ENCODE results near the gene ATP6V1B1. TPM values are rescaled to one million over a fixed set of nuclear protein-coding genes. Genes with fewer than 3 reads are reported as not detected.

The ATP6V1B1 gene
- polyA plus RNA-seq, 3 donors = not detected

- Mint-ChIP-seq H3K27me3 (ENCODE audit: low read depth in 3 of 3) (peaks cover 0 to 2% (median 0%) of the 10 kb centered on the region in 3 donors), H3K4me3 (no peak overlapping the region), H3K36me3 (peaks cover 58 to 67% of the 10 kb centered on the region in 2 donors), H3K27ac (peak overlapping the region in 2 of 7 donors; percentile 34 to 45), H3K4me1 (peaks cover 34% of the 10 kb centered on the region), H3K9me3 (peaks cover 0 to 2% (median 0%) of the 10 kb centered on the region in 7 donors)
- H2AFZ ChIP-seq (ENCODE audit: insufficient read depth, low read depth, low read length, poor library complexity, severe bottlenecking) = no peak overlapping the region
- no peak overlapping the region for H3K9ac ChIP-seq (ENCODE audit: insufficient read depth, low read length, poor library complexity, severe bottlenecking)
- no peak overlapping the region for H3K27ac ChIP-seq (ENCODE audit: low read depth in 1 of 2, low read length in 2 of 2)
- H3K36me3 ChIP-seq (replicated peaks in 1 of 2; ENCODE audit: control insufficient read depth in 1 of 2, insufficient read depth in 2 of 2, low read length in 2 of 2) = peaks cover 56 to 67% of the 10 kb centered on the region in 2 donors
- TF ChIP-seq CTCF (IDR thresholded peaks at IDR 0.05) = no peak
- no peak for DNase-seq
- WGBS (ENCODE audit: insufficient coverage) = 97% methylated on average over 5 of the region's 5 CpGs
- peaks cover 37% of the 10 kb centered on the region for H3K79me2 ChIP-seq (ENCODE audit: insufficient read depth, low read length)
- H3K9me3 ChIP-seq (replicated peaks in 1 of 2; ENCODE audit: control insufficient read depth in 1 of 2, insufficient read depth in 1 of 2, low read length in 2 of 2) = no peaks in the 10 kb centered on the region
- intact Hi-C loops (cut with micrococcal nuclease) = no loop called here
- no peaks in the 10 kb centered on the region for H3K27me3 ChIP-seq (ENCODE audit: control insufficient read depth in 2 of 2, insufficient read depth in 2 of 2, low read length in 2 of 2)
- H3K4me1 ChIP-seq (ENCODE audit: control insufficient read depth in 1 of 2, insufficient read depth in 2 of 2, low read length in 2 of 2) = peaks cover 24 to 30% of the 10 kb centered on the region in 2 donors
- no peak overlapping the region for H3K4me2 ChIP-seq (replicated peaks; ENCODE audit: extremely low read depth, low read length, poor library complexity, severe bottlenecking)
- H3K4me3 ChIP-seq (replicated peaks in 1 of 3; ENCODE audit: low read depth in 2 of 3, low read length in 3 of 3) = no peak overlapping the region
- peaks cover 45% of the 10 kb centered on the region for H4K20me1 ChIP-seq (ENCODE audit: insufficient read depth, low read length)
Observed at GRCh38 chr2:70991142-70991541, 55.4 kb downstream of the ATP6V1B1 start.

DNA sequence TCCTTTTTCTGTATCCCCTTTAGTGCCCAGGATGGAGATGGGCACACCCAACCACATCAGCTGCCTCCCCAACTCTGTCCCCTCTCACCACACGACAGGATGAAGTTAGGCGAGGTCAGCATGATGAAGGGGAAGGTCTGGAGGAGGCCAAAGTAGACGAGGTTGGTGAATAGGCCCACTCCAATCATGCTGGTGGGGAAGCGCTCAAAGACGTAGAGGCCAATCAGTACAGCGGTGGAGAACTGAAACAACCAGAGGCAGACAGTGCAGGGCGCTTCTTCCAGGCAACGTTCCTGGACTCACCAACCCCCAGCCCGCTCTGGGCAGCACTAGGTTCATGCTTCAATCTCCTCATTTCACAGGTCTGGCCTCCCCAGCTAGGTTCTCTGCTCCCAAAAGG is 56.0 kb downstream of the ATP6V1B1 start:
- DNase-seq = no peak
- peaks cover 52 to 61% of the 10 kb centered on the region in 2 donors for H3K36me3 Mint-ChIP-seq
- Histone ChIP-seq H3K9ac (ENCODE audit: insufficient read depth, low read length, poor library complexity, severe bottlenecking) (no peak overlapping the region), H3K4me1 (ENCODE audit: control insufficient read depth in 1 of 2, insufficient read depth in 2 of 2, low read length in 2 of 2) (peaks cover 24 to 30% of the 10 kb centered on the region in 2 donors), H3K36me3 (replicated peaks in 1 of 2; ENCODE audit: control insufficient read depth in 1 of 2, insufficient read depth in 2 of 2, low read length in 2 of 2) (peaks cover 51 to 61% of the 10 kb centered on the region in 2 donors), H3K4me3 (replicated peaks in 1 of 3; ENCODE audit: low read depth in 2 of 3, low read length in 3 of 3) (no peak overlapping the region), H4K20me1 (ENCODE audit: insufficient read depth, low read length) (peaks cover 39% of the 10 kb centered on the region), H2AFZ (ENCODE audit: insufficient read depth, low read depth, low read length, poor library complexity, severe bottlenecking) (no peak overlapping the region), H3K4me2 (replicated peaks; ENCODE audit: extremely low read depth, low read length, poor library complexity, severe bottlenecking) (no peak overlapping the region), H3K27ac (ENCODE audit: low read depth in 1 of 2, low read length in 2 of 2) (no peak overlapping the region), H3K79me2 (ENCODE audit: insufficient read depth, low read length) (peaks cover 37% of the 10 kb centered on the region), H3K9me3 (replicated peaks in 1 of 2; ENCODE audit: control insufficient read depth in 1 of 2, insufficient read depth in 1 of 2, low read length in 2 of 2) (no peaks in the 10 kb centered on the region), H3K27me3 (ENCODE audit: control insufficient read depth in 2 of 2, insufficient read depth in 2 of 2, low read length in 2 of 2) (no peaks in the 10 kb centered on the region)
- 97% methylated on average over 7 of the region's 9 CpGs for WGBS (ENCODE audit: insufficient coverage)
- peaks cover 0 to 2% (median 0%) of the 10 kb centered on the region in 3 donors for H3K27me3 Mint-ChIP-seq (ENCODE audit: low read depth in 3 of 3)
- H3K4me3 Mint-ChIP-seq = no peak overlapping the region
- no peak for TF ChIP-seq CTCF (IDR thresholded peaks at IDR 0.05)
- H3K4me1 Mint-ChIP-seq = peaks cover 29% of the 10 kb centered on the region
- intact Hi-C loops (cut with micrococcal nuclease) = no loop called here
- H3K9me3 Mint-ChIP-seq = no peaks in the 10 kb centered on the region
- H3K27ac Mint-ChIP-seq = peak overlapping the region in 3 of 7 donors; percentile 10 to 69 (median 63)
